OCI-LY1 (cell line): ENCODE results near the gene FARP1.

Source experiments
- H2AFZ ChIP-seq: fragments of 200-600 bp; sonication (generic), shearing (Covaris generic); 2 replicates; pipeline ENCODE4 v1.6.0; 2014; ENCODE audit warnings: antibody characterized with exemption, mild to moderate bottlenecking, low read length
- H3F3A ChIP-seq: fragments of 200-600 bp; sonication (generic), shearing (Covaris generic); 2 replicates; pipeline ENCODE4 v1.6.0; 2014; ENCODE audit warnings: mild to moderate bottlenecking, antibody characterized with exemption, low read length, moderate library complexity; ENCODE audit not compliant: insufficient read depth
- H3K27ac ChIP-seq: fragments of 200-600 bp; sonication (generic); 2 replicates; pipeline ENCODE4 v1.5.1; 2014; ENCODE audit warnings: low read length, mixed run types, mild to moderate bottlenecking, low read depth; ENCODE audit not compliant: poor library complexity, severe bottlenecking
- H3K27me3 ChIP-seq: fragments of 200-600 bp; sonication (generic); 2 replicates; pipeline ENCODE4 v1.6.0; 2014; ENCODE audit warnings: antibody characterized with exemption, mild to moderate bottlenecking, low read length, moderate library complexity; ENCODE audit not compliant: insufficient read depth
- H3K36me3 ChIP-seq: fragments of 200-600 bp; sonication (generic); 2 replicates; pipeline ENCODE4 v1.6.1; 2014; ENCODE audit warnings: mild to moderate bottlenecking, antibody characterized with exemption, low read length, moderate library complexity, mixed read lengths; ENCODE audit not compliant: insufficient read depth
- H3K4me1 ChIP-seq: fragments of 200-600 bp; sonication (generic); 2 replicates; pipeline ENCODE4 v1.5.1; 2014; ENCODE audit warnings: mild to moderate bottlenecking, low read length, moderate library complexity; ENCODE audit not compliant: insufficient read depth, severe bottlenecking
- H3K4me2 ChIP-seq: fragments of 200-600 bp; sonication (generic), shearing (Covaris generic); 2 replicates; pipeline ENCODE4 v1.6.1; 2014; ENCODE audit warnings: low read length
- H3K4me3 ChIP-seq: fragments of 200-600 bp; sonication (generic); 2 replicates; pipeline ENCODE4 v1.5.1; 2014; ENCODE audit warnings: low read length, low read depth, mild to moderate bottlenecking, mixed read lengths; ENCODE audit not compliant: poor library complexity, severe bottlenecking
- H3K79me2 ChIP-seq: fragments of 200-600 bp; shearing (Covaris generic); 2 replicates; pipeline ENCODE4 v1.6.1; 2016; ENCODE audit warnings: mixed run types, low read length, mixed read lengths; ENCODE audit not compliant: insufficient read depth
- H3K9ac ChIP-seq: fragments of 200-600 bp; sonication (generic), shearing (Covaris generic); 2 replicates; pipeline ENCODE4 v1.6.1; 2014; ENCODE audit warnings: mild to moderate bottlenecking, low read length, mixed read lengths
- H3K9me2 ChIP-seq: fragments of 200-600 bp; sonication (generic), shearing (Covaris generic); 2 replicates; pipeline ENCODE4 v1.6.1; 2014; ENCODE audit warnings: low read depth, mild to moderate bottlenecking, low read length, mixed read lengths
- H3K9me3 ChIP-seq: fragments of 200-600 bp; shearing (Covaris generic); 2 replicates; pipeline ENCODE4 v1.6.1; 2014; ENCODE audit warnings: low read length, mixed read lengths
- H4K20me1 ChIP-seq: fragments of 200-600 bp; sonication (generic), shearing (Covaris generic); 2 replicates; pipeline ENCODE4 v1.6.0; 2016; ENCODE audit warnings: mild to moderate bottlenecking, low read length; ENCODE audit not compliant: insufficient read depth
- EZH2 ChIP-seq: fragments of 200-600 bp; sonication (generic), shearing (Covaris generic); IDR thresholded peaks from 2 replicates; pipeline ENCODE4 v1.8.0; 2017; ENCODE audit warnings: borderline replicate concordance, mixed run types, mild to moderate bottlenecking, antibody characterized with exemption, low read length, moderate library complexity, mixed read lengths
- TF ChIP-seq, protein P1 (sequence below): fragments of 200-600 bp; sonication (generic), shearing (Covaris generic); IDR thresholded peaks from 2 replicates; pipeline ENCODE4 v1.5.1; 2017; ENCODE audit warnings: mild to moderate bottlenecking, antibody characterized with exemption, low read length, moderate library complexity, mixed read lengths

FARP1 gene

GRCh38 chr13:98175823-98176222, 32.9 kb downstream of the FARP1 start:
- no peaks in the 10 kb centered on the region for H3K4me1 ChIP-seq
- no peak overlapping the region for H2AFZ ChIP-seq
- H3F3A ChIP-seq = no peaks in the 10 kb centered on the region
- no peaks in the 10 kb centered on the region for H3K36me3 ChIP-seq
- H3K27ac ChIP-seq = no peak overlapping the region
- no peaks in the 10 kb centered on the region for H3K79me2 ChIP-seq
- no peak overlapping the region for H3K9ac ChIP-seq
- no peak overlapping the region for H3K4me3 ChIP-seq
- no peaks in the 10 kb centered on the region for H4K20me1 ChIP-seq
- no peak overlapping the region for H3K4me2 ChIP-seq
- no peaks in the 10 kb centered on the region for H3K9me2 ChIP-seq
- H3K9me3 ChIP-seq = no peaks in the 10 kb centered on the region
- TF ChIP-seq, protein P1, sequence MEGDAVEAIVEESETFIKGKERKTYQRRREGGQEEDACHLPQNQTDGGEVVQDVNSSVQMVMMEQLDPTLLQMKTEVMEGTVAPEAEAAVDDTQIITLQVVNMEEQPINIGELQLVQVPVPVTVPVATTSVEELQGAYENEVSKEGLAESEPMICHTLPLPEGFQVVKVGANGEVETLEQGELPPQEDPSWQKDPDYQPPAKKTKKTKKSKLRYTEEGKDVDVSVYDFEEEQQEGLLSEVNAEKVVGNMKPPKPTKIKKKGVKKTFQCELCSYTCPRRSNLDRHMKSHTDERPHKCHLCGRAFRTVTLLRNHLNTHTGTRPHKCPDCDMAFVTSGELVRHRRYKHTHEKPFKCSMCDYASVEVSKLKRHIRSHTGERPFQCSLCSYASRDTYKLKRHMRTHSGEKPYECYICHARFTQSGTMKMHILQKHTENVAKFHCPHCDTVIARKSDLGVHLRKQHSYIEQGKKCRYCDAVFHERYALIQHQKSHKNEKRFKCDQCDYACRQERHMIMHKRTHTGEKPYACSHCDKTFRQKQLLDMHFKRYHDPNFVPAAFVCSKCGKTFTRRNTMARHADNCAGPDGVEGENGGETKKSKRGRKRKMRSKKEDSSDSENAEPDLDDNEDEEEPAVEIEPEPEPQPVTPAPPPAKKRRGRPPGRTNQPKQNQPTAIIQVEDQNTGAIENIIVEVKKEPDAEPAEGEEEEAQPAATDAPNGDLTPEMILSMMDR = no peak
- TF ChIP-seq EZH2 = no peak
- H3K27me3 ChIP-seq = no peaks in the 10 kb centered on the region

DNA sequence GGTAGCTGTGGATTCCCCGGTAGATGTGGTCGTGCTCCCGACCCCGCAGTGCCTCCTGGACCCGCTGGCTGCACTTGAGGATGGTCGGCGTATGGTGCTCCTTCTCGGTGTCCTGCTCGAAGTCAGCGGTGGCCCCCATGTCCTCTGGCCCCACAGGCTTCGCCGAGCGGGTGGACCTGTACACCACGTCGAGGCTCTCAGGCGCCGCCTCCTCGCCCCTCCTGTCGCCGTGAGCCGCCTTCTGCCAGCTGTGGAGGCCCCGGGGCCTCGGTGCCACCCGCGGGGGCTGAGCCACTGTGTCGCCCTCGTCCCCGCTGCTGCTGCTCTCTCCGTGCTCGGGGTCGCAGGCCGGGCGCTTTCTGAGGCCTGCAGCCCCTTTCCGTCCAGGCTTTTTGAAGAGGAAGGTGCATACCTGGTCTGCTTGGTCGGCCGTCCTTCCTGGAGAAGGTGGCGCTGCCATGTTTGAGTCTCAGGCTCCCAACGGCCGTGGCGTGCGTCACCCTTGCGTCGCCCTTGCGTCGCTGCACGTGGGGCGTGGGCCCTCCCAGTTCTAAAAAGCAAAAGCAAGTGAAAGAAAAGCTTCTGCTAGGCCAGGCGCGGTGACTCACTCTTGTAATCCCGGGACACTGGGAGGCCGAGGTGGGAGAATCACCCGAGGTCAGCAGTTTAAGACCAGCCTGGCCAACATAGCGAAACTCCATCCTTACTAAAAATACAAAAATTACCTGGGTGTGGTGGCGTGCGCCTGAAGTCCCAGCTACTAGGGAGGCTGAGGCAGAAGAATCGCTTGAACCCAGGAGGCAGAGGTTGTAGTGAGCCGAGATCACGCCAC, 34.1 kb downstream of the FARP1 start, which contains the start of gene RNF113B:
Gene RNF113B (minus strand): TSS at position 493 of the 832 bp plus-strand sequence. CDS start 33 bp downstream, at position 460.
- no peaks in the 10 kb centered on the region for H3K27me3 ChIP-seq
- no peaks in the 10 kb centered on the region for H3K9me3 ChIP-seq
- H2AFZ ChIP-seq = no peak within 1 kb of the TSS
- H4K20me1 ChIP-seq = no peaks in the 10 kb centered on the region
- no peaks in the 10 kb centered on the region for H3K4me1 ChIP-seq
- no peak within 1 kb of the TSS for H3K9ac ChIP-seq
- no peak within 1 kb of the TSS for H3K4me3 ChIP-seq
- H3K4me2 ChIP-seq = no peak within 1 kb of the TSS
- no peaks in the 10 kb centered on the region for H3K36me3 ChIP-seq
- no peaks in the 10 kb centered on the region for H3K9me2 ChIP-seq
- no peak for TF ChIP-seq EZH2
- TF ChIP-seq, protein P1 = no peak
- no peaks in the 10 kb centered on the region for H3K79me2 ChIP-seq
- no peaks in the 10 kb centered on the region for H3F3A ChIP-seq
- no peak within 1 kb of the TSS for H3K27ac ChIP-seq

- no peak overlapping the region for H3K9ac ChIP-seq
- H3K4me3 ChIP-seq = no peak overlapping the region
- H3K79me2 ChIP-seq = no peaks in the 10 kb centered on the region
These were observed 37.2 kb downstream of the FARP1 start for GRCh38 chr13:98180092-98180491.

More at GRCh38 chr13:98180092-98180491, 37.2 kb downstream of the FARP1 start:
- Histone ChIP-seq H3K4me1 (no peaks in the 10 kb centered on the region), H2AFZ (no peak overlapping the region), H3K27ac (no peak overlapping the region), H3K4me2 (no peak overlapping the region), H3F3A (no peaks in the 10 kb centered on the region), H3K27me3 (no peaks in the 10 kb centered on the region), H3K9me2 (no peaks in the 10 kb centered on the region), H3K36me3 (no peaks in the 10 kb centered on the region), H4K20me1 (no peaks in the 10 kb centered on the region), H3K9me3 (no peaks in the 10 kb centered on the region)
- TF ChIP-seq EZH2 = no peak
- TF ChIP-seq, protein P1 = no peak
